SK-N-SH (cell line): ENCODE measurements around the gene GTF2A1L.

Source experiments
- CTCF ChIP-seq: fragments of 200-600 bp; sonication (generic); IDR thresholded peaks from 2 replicates; pipeline ENCODE4 v1.6.1; 2017; ENCODE audit warnings: antibody characterized with exemption, mild to moderate bottlenecking, moderate library complexity
- ELF1 ChIP-seq: IDR thresholded peaks from 2 replicates; pipeline ENCODE4 v1.4.0; 2012
- FOXJ3 ChIP-seq: sonication (generic); formaldehyde crosslinking; IDR thresholded peaks from 2 replicates; pipeline ENCODE4 v1.5.1; 2020; ENCODE audit warnings: mild to moderate bottlenecking, missing genetic modification reagents
- FOXM1 ChIP-seq: IDR thresholded peaks from 2 replicates; pipeline ENCODE4 v1.4.0; 2012; ENCODE audit warnings: low read depth, mild to moderate bottlenecking
- GATA2 ChIP-seq: sonication (generic); formaldehyde crosslinking; IDR thresholded peaks from 2 replicates; pipeline ENCODE4 v1.5.0; 2020; ENCODE audit warnings: mild to moderate bottlenecking, missing genetic modification reagents
- MXI1 ChIP-seq: IDR thresholded peaks from 2 replicates; pipeline ENCODE4 v1.6.1; 2012; ENCODE audit warnings: mild to moderate bottlenecking, low read depth, low read length, improper control_type of control experiment
- NFIC ChIP-seq: IDR thresholded peaks from 2 replicates; pipeline ENCODE4 v1.4.0; 2012; ENCODE audit warnings: borderline replicate concordance
- PBX3 ChIP-seq: IDR thresholded peaks from 2 replicates; pipeline ENCODE4; 2012
- POLR2AphosphoS5 ChIP-seq: IDR thresholded peaks from 2 replicates; pipeline ENCODE4 v1.6.1; 2012; ENCODE audit warnings: low read depth, low read length
- RAD21 ChIP-seq: IDR thresholded peaks from 2 replicates; pipeline ENCODE4 v1.6.1; 2012; ENCODE audit warnings: mild to moderate bottlenecking, low read length
- RCOR1 ChIP-seq: fragments of 150-350 bp; IDR thresholded peaks from 2 replicates; pipeline ENCODE4 v1.6.1; 2017; ENCODE audit warnings: antibody characterized with exemption, low read length
- SMC3 ChIP-seq: IDR thresholded peaks from 2 replicates; pipeline ENCODE4 v1.6.1; 2012; ENCODE audit warnings: low read depth, low read length, improper control_type of control experiment
- YY1 ChIP-seq: IDR thresholded peaks from 2 replicates; pipeline ENCODE4 v1.4.0; 2012; ENCODE audit warnings: low read depth, mild to moderate bottlenecking
- TF ChIP-seq, protein P1 (sequence below): IDR thresholded peaks from 2 replicates; pipeline ENCODE4 v1.4.0; 2012; ENCODE audit warnings: low read depth

GRCh38 chr2:48668992-48669391 lies 51.3 kb downstream of the GTF2A1L start:
- TF ChIP-seq CTCF: no peak
- no peak for TF ChIP-seq RAD21
- no peak for TF ChIP-seq MXI1
- TF ChIP-seq SMC3: no peak
- no peak for TF ChIP-seq NFIC
- no peak for TF ChIP-seq PBX3
- no peak for TF ChIP-seq GATA2 (CRISPR knock-in tag)
- no peak for TF ChIP-seq FOXJ3 (CRISPR knock-in tag)
- no peak for TF ChIP-seq RCOR1
- TF ChIP-seq YY1: no peak
- TF ChIP-seq FOXM1: no peak
- no peak for TF ChIP-seq POLR2AphosphoS5
- TF ChIP-seq, protein P1, sequence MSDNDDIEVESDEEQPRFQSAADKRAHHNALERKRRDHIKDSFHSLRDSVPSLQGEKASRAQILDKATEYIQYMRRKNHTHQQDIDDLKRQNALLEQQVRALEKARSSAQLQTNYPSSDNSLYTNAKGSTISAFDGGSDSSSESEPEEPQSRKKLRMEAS: no peak
- no peak for TF ChIP-seq ELF1
